ENCODE results near the gene APBA3. TPM values are rescaled to one million over a fixed set of nuclear protein-coding genes. Genes with fewer than 3 reads are reported as not detected.

The APBA3 gene
- total RNA-seq, 3 donors from 2014 or later (not counting 1 experiment from before 2014, with no cell fraction given), result 39.9 to 53.6 (median 43.8) TPM

- H3K4me1 Mint-ChIP-seq, result peaks cover 0 to 8% of the 10 kb centered on the region in 2 donors
- no peaks in the 10 kb centered on the region for H3K9me3 Mint-ChIP-seq
- H3K36me3 Mint-ChIP-seq, result no peaks in the 10 kb centered on the region
- Histone ChIP-seq H3K36me3 (ENCODE audit: control insufficient read depth, insufficient read depth, low read length) (no peaks in the 10 kb centered on the region), H3K4me1 (ENCODE audit: control insufficient read depth, insufficient read depth, low read length) (peaks cover 16% of the 10 kb centered on the region), H3K27me3 (ENCODE audit: control insufficient read depth, insufficient read depth, low read length) (peaks cover 16% of the 10 kb centered on the region), H3K4me3 (ENCODE audit: low read length) (no peak overlapping the region), H3K9me3 (ENCODE audit: control insufficient read depth, insufficient read depth, low read length) (no peaks in the 10 kb centered on the region), H3K27ac (ENCODE audit: low read length) (no peak overlapping the region)
- 56% methylated on average over 11 of the region's 14 CpGs for WGBS (ENCODE audit: insufficient coverage)
- H3K27me3 Mint-ChIP-seq (ENCODE audit: low read depth in 2 of 2), result peaks cover 0 to 15% of the 10 kb centered on the region in 2 donors
- TF ChIP-seq CTCF (IDR thresholded peaks at IDR 0.05), result no peak
- intact Hi-C loops (cut with micrococcal nuclease), result no loop called here
- no peak overlapping the region for H3K27ac Mint-ChIP-seq
- no peak for DNase-seq
- no peak overlapping the region for H3K4me3 Mint-ChIP-seq
- no peak for ATAC-seq
Measured at GRCh38 chr19:3725640-3726310, 35.7 kb downstream of the APBA3 start.

GRCh38 chr19:3725121-3725520 is 36.4 kb downstream of the APBA3 start:
- Histone ChIP-seq H3K4me3 (ENCODE audit: low read length) (no peak overlapping the region), H3K27ac (ENCODE audit: low read length) (no peak overlapping the region), H3K9me3 (ENCODE audit: control insufficient read depth, insufficient read depth, low read length) (no peaks in the 10 kb centered on the region), H3K36me3 (ENCODE audit: control insufficient read depth, insufficient read depth, low read length) (no peaks in the 10 kb centered on the region), H3K4me1 (ENCODE audit: control insufficient read depth, insufficient read depth, low read length) (peaks cover 19% of the 10 kb centered on the region), H3K27me3 (ENCODE audit: control insufficient read depth, insufficient read depth, low read length) (peaks cover 22% of the 10 kb centered on the region)
- intact Hi-C loops (cut with micrococcal nuclease), result no loop called here
- H3K4me3 Mint-ChIP-seq, result no peak overlapping the region
- no peaks in the 10 kb centered on the region for H3K36me3 Mint-ChIP-seq
- no peak for TF ChIP-seq CTCF (IDR thresholded peaks at IDR 0.05)
- H3K27me3 Mint-ChIP-seq (ENCODE audit: low read depth in 2 of 2), result peaks cover 0 to 20% of the 10 kb centered on the region in 2 donors
- peaks cover 0 to 12% of the 10 kb centered on the region in 2 donors for H3K4me1 Mint-ChIP-seq
- no peaks in the 10 kb centered on the region for H3K9me3 Mint-ChIP-seq
- ATAC-seq (no peak), DNase-seq (no peak)
- 74% methylated on average over 3 of the region's 3 CpGs for WGBS (ENCODE audit: insufficient coverage)
- no peak overlapping the region for H3K27ac Mint-ChIP-seq

- intact Hi-C loops (cut with micrococcal nuclease), result loop anchor here (5.0 kb wide), 1 partner anchor 98 kb away; no protein-coding TSS in a partner anchor
Measured at GRCh38 chr19:3723883-3724282, 37.6 kb downstream of the APBA3 start.

More at GRCh38 chr19:3723883-3724282, 37.6 kb downstream of the APBA3 start:
- TF ChIP-seq CTCF (IDR thresholded peaks at IDR 0.05), result no peak
- DNase-seq (no peak), ATAC-seq (no peak)
- Histone ChIP-seq H3K4me1 (ENCODE audit: control insufficient read depth, insufficient read depth, low read length) (peaks cover 19% of the 10 kb centered on the region), H3K36me3 (ENCODE audit: control insufficient read depth, insufficient read depth, low read length) (no peaks in the 10 kb centered on the region), H3K4me3 (ENCODE audit: low read length) (no peak overlapping the region), H3K9me3 (ENCODE audit: control insufficient read depth, insufficient read depth, low read length) (no peaks in the 10 kb centered on the region), H3K27me3 (ENCODE audit: control insufficient read depth, insufficient read depth, low read length) (peaks cover 29% of the 10 kb centered on the region), H3K27ac (ENCODE audit: low read length) (no peak overlapping the region)
- Mint-ChIP-seq H3K27ac (no peak overlapping the region), H3K4me1 (peaks cover 0 to 16% of the 10 kb centered on the region in 2 donors), H3K4me3 (no peak overlapping the region), H3K9me3 (no peaks in the 10 kb centered on the region), H3K36me3 (no peaks in the 10 kb centered on the region), H3K27me3 (ENCODE audit: low read depth in 2 of 2) (peaks cover 0 to 23% of the 10 kb centered on the region in 2 donors)
- 78% methylated on average over 8 of the region's 8 CpGs for WGBS (ENCODE audit: insufficient coverage)

Data from natural killer cell (primary cell).